ENCODE data around the gene C4orf50.

GRCh38 chr4:5923376-5923775, 94.9 kb downstream of the C4orf50 start:
- no peak for TF ChIP-seq CTCF (IDR thresholded peaks at IDR 0.05; ENCODE audit: low read length)
- TF ChIP-seq EZH2 (optimal IDR thresholded peaks at IDR 0.05; ENCODE audit: low read depth, low read length), result no peak
